Activated B cell treated with CpG ODN at 0.5 μM for 24 hours (primary cell): ENCODE data around the gene TUBB2A. TPM values are rescaled to one million over a fixed set of nuclear protein-coding genes. Genes with fewer than 3 reads are reported as not detected.
"Not testable (repeated sequence)": the region's sequence is repeated elsewhere in the genome, so short reads cannot be mapped to it uniquely, and the experiment has no call there.

Experiments
- ATAC-seq: fragments of 200-7000 bp; cut with Tn5 transposase; one replicate; pipeline ENCODE4 v1.10.0; 2021; ENCODE audit warnings: low read depth, mild to moderate bottlenecking, moderate library complexity
- CTCF ChIA-PET: fragments of 350-600 bp; sonication (Branson Sonifier 250); formaldehyde crosslinking; loops from one replicate; lab custom pipeline; 2021; ENCODE audit warnings: antibody characterized with exemption; lab: Charles Lee
- POLR2A ChIA-PET: fragments of 350-600 bp; sonication (Branson Sonifier 250); formaldehyde crosslinking; loops from one replicate; lab custom pipeline; 2021; ENCODE audit warnings: antibody characterized with exemption; lab: Charles Lee
- DNase-seq: peaks from one replicate; pipeline ENCODE4 v3.0.0; 2022
- H3K27ac Mint-ChIP-seq: one replicate; pipeline ENCODE4 v1.8.0; 2020; ENCODE audit warnings: mixed read lengths
- H3K27me3 Mint-ChIP-seq: one replicate; pipeline ENCODE4 v1.8.0; 2021; ENCODE audit warnings: mixed read lengths
- H3K36me3 Mint-ChIP-seq: one replicate; pipeline ENCODE4 v1.8.0; 2021; ENCODE audit warnings: low read depth, mixed read lengths
- H3K4me1 Mint-ChIP-seq: one replicate; pipeline ENCODE4 v1.8.0; 2021; ENCODE audit warnings: mixed read lengths
- H3K4me3 Mint-ChIP-seq: one replicate; pipeline ENCODE4 v1.8.0; 2020; ENCODE audit warnings: mild to moderate bottlenecking, mixed read lengths
- H3K9me3 Mint-ChIP-seq: one replicate; pipeline ENCODE4 v1.8.0; 2020; ENCODE audit warnings: mixed read lengths
- intact Hi-C: fragments of 100-400 bp; cut with micrococcal nuclease; formaldehyde crosslinking; loops from one replicate; pipeline ENCODE4 v1.15.1; 2024
- total RNA-seq: library from RNA; stranded (reverse); gene quantifications from 2 replicates; pipeline ENCODE4 v1.2.3, GENCODE V29; 2022
- TF ChIP-seq, protein P1 (sequence below): fragments of 200-600 bp; IDR thresholded peaks from one replicate; pipeline ENCODE4 v1.8.0; 2022; ENCODE audit warnings: antibody characterized with exemption, mild to moderate bottlenecking

TUBB2A gene
- total RNA-seq, 1 donor from 2014 or later, result 3.3 TPM

DNA sequence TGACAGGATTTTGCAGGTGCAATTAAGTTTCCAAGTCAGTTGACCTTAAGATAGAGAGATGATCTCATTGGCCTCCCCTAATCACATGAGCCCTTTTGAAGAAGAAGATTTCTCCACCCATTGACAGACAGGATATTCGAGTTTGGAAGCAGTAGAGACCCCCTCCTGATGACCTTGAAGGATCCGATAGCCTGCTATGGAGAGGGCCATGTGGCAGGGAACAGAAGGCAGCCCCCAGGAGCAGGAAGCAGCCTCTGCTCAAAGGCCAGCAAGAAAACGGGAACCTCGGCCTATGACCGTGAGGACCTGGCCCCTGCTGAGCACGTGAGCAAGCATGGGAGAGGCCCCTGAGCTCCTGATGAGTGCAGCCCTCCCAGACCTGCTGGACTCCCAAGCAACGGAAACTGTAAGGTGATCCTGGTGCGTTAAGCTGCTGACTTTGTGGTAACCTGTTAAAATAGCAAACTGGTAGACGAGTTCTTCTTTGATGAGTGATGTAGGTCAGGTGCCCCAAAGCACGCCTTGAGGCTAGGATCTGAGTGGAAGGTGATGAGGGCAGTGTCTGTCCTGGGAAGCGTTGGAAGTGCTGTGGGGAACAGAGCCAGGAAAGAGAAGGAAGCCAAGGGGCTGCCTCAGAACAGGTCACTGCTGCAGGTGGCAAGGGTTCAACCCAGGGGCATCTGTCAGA lies 18.5 kb upstream of the TUBB2A start:
- Mint-ChIP-seq H3K36me3 (no peaks in the 10 kb centered on the region), H3K4me3 (no peak overlapping the region), H3K27ac (no peak overlapping the region), H3K4me1 (peaks cover 1% of the 10 kb centered on the region), H3K9me3 (no peaks in the 10 kb centered on the region), H3K27me3 (peaks cover 17% of the 10 kb centered on the region)
- DNase-seq (no peak), ATAC-seq (no peak)
- intact Hi-C loops, result no loop called here
- TF ChIP-seq, protein P1, sequence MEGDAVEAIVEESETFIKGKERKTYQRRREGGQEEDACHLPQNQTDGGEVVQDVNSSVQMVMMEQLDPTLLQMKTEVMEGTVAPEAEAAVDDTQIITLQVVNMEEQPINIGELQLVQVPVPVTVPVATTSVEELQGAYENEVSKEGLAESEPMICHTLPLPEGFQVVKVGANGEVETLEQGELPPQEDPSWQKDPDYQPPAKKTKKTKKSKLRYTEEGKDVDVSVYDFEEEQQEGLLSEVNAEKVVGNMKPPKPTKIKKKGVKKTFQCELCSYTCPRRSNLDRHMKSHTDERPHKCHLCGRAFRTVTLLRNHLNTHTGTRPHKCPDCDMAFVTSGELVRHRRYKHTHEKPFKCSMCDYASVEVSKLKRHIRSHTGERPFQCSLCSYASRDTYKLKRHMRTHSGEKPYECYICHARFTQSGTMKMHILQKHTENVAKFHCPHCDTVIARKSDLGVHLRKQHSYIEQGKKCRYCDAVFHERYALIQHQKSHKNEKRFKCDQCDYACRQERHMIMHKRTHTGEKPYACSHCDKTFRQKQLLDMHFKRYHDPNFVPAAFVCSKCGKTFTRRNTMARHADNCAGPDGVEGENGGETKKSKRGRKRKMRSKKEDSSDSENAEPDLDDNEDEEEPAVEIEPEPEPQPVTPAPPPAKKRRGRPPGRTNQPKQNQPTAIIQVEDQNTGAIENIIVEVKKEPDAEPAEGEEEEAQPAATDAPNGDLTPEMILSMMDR, result no peak
- POLR2A ChIA-PET, result no interaction called here
- CTCF ChIA-PET, result no interaction called here

DNA sequence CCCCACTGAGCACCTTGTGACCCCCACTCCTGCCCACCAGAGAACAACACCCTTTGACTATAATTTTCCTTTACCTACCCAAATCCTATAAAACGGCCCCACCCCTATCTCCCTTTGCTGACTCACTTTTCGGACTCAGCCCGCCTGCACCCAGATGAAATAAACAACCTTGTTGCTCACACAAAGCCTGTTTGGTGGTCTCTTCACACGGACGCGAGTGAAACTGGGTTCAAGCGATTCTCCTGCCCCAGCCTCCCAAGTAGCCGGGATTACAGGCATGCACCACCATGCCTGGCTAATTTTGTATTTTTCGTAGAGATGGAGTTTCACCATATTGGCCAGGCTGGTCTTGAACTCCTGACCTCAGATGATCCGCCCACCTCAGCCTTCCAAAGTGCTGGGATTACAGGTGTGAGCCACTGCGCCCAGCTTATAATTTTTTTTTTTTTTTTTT lies 16.3 kb upstream of the TUBB2A start:
- H3K27me3 Mint-ChIP-seq, DNase-seq, POLR2A ChIA-PET, H3K27ac Mint-ChIP-seq, H3K4me3 Mint-ChIP-seq, H3K36me3 Mint-ChIP-seq, CTCF ChIA-PET, H3K9me3 Mint-ChIP-seq, H3K4me1 Mint-ChIP-seq, ATAC-seq, intact Hi-C loops: not testable (repeated sequence)

DNA sequence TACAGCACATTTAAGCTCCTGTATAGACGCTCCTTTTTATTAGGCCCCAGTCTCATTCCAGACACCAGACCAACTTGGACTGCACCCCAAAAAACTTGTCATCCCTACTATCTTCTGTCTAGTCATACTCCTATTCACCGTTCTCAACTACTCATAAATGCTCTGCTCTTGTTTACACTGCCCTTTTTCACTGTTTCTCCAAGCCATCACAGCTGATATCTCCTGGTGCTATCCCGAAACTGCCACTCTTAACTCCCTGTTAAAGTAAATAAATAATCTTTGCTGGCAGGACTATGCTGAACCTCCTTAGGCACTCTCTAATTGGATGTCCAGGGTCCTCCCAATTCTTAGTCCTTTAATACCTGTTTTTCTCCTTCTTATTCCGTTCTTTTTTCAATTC lies 15.4 kb upstream of the TUBB2A start:
- intact Hi-C loops, H3K36me3 Mint-ChIP-seq, H3K27ac Mint-ChIP-seq, ATAC-seq, H3K4me1 Mint-ChIP-seq, DNase-seq, H3K4me3 Mint-ChIP-seq, H3K9me3 Mint-ChIP-seq, POLR2A ChIA-PET, CTCF ChIA-PET, H3K27me3 Mint-ChIP-seq: not testable (repeated sequence)

DNA sequence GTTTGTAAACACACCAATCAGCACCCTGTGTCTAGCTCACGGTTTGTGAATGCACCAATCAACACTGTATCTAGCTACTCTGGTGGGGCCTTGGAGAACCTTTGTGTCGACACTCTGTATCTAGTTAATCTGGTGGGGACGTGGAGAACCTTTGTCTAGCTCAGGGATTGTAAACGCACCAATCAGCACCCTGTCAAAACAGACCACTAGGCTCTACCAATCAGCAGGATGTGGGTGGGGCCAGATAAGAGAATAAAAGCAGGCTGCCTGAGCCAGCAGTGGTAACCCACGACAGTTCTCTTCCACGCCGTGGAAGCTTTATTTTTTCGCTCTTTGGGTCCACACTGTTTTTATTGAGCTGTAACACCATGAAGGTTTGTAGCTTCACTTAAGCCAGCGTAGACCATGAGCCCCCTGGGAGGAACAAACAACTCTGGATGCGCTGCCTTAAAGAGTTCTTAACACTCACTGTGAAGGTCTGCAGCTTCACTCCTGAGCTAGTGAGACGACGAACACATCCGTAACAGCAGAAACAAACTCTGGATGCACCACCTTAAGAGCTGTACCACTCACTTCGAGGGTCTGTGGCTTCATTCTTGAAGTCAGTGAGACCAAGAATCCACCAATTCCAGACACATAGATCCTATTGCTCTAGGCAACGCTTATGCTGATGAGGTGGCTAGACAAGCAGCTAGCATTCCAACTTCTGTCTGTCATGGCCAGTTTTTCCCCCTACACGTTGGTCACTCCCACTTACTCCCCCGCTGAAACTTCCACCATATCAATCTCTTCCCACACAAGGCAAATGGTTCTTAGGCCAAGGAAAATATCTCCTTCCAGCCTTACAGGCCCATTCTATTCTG lies 14.2 kb upstream of the TUBB2A start:
- CTCF ChIA-PET, DNase-seq: not testable (repeated sequence)

DNA sequence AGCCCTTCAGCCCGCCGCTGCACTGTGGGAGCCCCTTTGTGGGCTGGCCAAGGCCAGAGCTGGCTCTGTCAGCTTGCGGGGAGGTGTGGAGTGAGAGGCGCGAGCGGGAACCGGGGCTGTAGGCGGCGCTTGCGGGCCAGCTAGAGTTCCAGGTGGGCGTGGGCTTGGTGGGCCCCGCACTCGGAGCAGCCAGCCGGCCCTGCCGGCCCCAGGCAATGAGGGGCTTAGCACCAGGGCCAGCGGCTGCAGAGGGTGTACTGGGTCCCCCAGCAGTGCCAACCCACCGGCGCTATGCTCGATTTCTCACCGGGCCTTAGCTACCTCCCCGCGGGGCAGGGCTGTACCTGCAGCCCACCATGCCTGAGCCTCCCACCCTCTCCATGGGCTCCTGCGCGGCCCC lies 13.3 kb upstream of the TUBB2A start:
- ATAC-seq, DNase-seq, H3K27me3 Mint-ChIP-seq, H3K4me1 Mint-ChIP-seq, intact Hi-C loops, H3K36me3 Mint-ChIP-seq, H3K27ac Mint-ChIP-seq, H3K9me3 Mint-ChIP-seq, POLR2A ChIA-PET, CTCF ChIA-PET, H3K4me3 Mint-ChIP-seq: not testable (repeated sequence)

More for the DNA sequence above, 14.2 kb upstream of the TUBB2A start:
- ATAC-seq, H3K27me3 Mint-ChIP-seq, intact Hi-C loops, H3K9me3 Mint-ChIP-seq, H3K4me3 Mint-ChIP-seq, H3K27ac Mint-ChIP-seq, POLR2A ChIA-PET, H3K36me3 Mint-ChIP-seq, H3K4me1 Mint-ChIP-seq: not testable (repeated sequence)

DNA sequence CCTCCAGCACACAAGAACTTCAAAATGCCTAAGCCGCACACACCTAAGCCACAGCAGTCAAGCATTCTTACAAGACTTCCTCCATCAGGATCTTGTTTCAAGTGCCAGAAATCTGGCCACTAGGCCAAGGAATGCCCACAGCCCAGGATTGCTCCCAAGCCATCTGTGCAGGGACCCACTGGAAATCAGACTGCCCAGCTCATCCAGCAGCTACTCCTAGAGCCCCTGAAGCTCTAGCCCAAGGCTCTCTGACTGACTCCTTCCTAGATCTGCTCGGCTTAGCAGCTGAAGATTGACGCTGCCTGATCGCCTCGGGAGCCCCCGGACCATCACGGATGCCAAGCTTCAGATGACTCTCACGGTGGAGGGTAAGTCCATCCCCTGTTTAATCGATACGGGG lies 10.7 kb upstream of the TUBB2A start:
- H3K4me3 Mint-ChIP-seq, H3K9me3 Mint-ChIP-seq, DNase-seq, CTCF ChIA-PET, H3K4me1 Mint-ChIP-seq, intact Hi-C loops, H3K27me3 Mint-ChIP-seq, POLR2A ChIA-PET, H3K36me3 Mint-ChIP-seq, H3K27ac Mint-ChIP-seq, ATAC-seq: not testable (repeated sequence)

DNA sequence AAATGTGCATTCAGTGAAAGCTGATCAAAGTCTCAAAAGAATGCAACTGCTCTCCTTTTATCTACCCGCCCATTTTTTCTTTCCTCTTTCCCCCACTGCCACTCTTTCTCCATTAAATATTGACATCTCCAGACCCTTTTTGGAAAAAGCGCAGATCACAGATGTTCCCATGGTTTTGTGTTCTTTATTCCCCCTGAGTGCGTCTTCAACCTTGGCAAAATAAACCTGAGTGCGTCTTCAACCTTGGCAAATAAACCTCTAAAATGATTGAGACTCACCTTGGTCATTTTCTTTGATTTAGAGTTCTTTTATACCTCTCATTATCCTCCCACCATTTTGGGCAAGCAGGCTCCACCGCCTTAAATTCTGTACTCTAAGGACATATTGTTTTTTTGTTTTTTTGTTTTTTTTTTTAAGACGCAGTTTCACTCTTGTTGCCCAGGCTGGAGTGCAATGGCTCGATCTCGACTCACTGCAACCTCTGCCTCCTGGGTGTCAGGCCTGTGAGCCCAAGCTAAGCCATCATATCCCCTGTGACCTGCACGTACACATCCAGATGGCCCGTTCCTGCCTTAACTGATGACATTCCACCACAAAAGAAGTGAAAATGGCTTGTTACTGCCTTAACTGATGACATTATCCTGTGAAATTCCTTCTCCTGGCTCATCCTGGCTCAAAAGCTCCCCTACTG lies 9.3 kb upstream of the TUBB2A start:
- H3K9me3 Mint-ChIP-seq, DNase-seq, CTCF ChIA-PET, intact Hi-C loops, ATAC-seq, H3K27me3 Mint-ChIP-seq, H3K36me3 Mint-ChIP-seq, H3K4me3 Mint-ChIP-seq, H3K27ac Mint-ChIP-seq, POLR2A ChIA-PET: not testable (repeated sequence)
- H3K4me1 Mint-ChIP-seq, result peaks cover 15% of the 10 kb centered on the region
